ENCODE data around the gene SEC11C.
"Not testable (repeated sequence)": the region's sequence is repeated elsewhere in the genome, so short reads cannot be mapped to it uniquely, and the experiment has no call there.

Gene SEC11C
- 30.2 reads per million, percentile 56 among the genes with 10 or more reads in this experiment for total RNA-seq

DNA sequence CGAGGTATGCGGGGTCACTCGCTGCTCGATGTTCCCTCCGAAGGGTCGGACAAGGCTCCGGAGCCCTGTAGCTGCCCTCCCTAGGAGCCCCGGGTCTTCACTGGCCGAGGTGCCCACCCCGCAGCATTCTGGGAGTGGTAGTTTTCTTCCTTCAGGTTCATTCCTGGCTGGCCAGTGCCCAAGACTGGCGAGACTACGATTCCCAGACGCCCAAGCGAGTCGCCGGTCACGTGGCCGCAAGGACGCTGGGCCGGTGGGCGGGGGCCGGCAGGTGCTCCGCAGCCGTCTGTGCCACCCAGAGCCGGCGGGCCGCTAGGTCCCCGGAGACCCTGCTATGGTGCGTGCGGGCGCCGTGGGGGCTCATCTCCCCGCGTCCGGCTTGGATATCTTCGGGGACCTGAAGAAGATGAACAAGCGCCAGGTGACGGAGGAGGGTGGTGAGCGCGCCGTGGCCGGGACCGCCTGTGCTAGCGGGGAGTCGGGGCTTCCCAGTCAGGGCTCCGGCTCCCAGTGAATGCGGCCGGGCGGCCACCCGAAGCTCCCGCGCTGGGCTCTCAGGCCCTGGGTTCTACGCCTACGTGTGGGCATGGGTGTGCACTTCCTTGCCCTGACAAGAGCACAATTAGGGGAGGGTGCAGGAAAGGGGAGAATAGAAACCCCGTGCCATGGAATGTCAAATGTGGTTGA lies at the start of gene SEC11C:
TSS of gene SEC11C (plus strand) at position 270 of the 687 bp plus-strand sequence. CDS start at position 335, 65 bp downstream.
- peak; percentile 96 for DNase-seq

- DNase-seq: no peak
Measured at GRCh38 chr18:59090966-59091603, 48.6 kb upstream of the SEC11C start.

- DNase-seq: no peak
Measured at GRCh38 chr18:59093668-59094067, 46.0 kb upstream of the SEC11C start.

GRCh38 chr18:59094569-59094968 lies 45.1 kb upstream of the SEC11C start:
- no peak for DNase-seq

DNA sequence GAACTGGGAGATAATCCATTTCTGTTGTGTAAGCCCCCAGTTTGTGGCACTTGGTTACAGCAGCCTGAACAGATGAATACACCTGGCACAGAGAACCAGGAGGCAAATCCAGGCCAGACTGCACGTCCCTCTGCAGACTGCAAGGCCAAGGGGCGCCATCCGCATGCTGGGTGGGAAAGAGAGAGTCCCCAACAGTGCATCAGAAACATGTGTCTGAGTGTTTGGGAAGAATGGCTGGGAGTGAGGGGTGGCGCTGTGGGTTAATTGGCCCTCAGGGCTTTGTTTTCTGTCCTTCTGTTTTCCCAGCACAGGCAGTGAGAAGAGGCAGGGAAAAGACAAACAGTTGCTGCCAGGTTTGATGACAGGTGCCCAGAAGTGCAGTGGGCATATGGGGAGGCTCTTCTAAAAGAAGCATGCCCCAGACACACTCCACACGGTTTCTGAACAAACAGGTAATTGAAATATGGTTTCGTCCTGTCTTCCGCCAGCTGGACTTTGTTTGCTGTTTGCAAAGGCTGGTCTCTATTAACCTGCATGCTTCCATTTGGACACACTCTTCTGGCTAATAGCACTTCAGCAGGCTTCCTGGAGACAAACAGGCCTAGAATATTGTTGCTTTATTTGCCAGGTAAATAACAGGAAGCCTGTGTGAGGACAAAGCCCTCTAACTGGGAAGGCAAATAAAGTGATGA lies 43.4 kb upstream of the SEC11C start:
- no peak for DNase-seq

- no peak for DNase-seq
Measured at GRCh38 chr18:59101830-59102414, 37.8 kb upstream of the SEC11C start.

GRCh38 chr18:59109375-59109774 lies 30.3 kb upstream of the SEC11C start:
- no peak for DNase-seq

DNA sequence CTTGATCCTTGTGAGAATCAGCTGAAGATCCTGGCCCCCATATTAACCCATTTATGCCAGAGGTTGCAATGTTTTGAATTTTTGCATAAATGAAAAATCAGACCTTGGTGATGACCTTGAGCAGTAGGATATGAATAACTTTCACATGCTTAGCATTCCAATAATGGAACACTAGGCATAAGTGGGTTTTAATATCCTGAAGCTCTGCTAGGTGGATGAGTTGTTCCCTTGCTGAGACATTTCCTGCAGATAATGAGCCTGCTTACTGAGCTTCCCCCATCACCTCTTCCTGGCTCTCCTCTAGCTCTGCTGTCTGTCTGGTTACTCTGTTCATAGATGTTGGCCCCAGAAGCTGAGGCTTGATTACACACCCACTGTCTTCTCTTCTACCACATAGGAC lies 25.5 kb upstream of the SEC11C start:
- no peak for DNase-seq

DNA sequence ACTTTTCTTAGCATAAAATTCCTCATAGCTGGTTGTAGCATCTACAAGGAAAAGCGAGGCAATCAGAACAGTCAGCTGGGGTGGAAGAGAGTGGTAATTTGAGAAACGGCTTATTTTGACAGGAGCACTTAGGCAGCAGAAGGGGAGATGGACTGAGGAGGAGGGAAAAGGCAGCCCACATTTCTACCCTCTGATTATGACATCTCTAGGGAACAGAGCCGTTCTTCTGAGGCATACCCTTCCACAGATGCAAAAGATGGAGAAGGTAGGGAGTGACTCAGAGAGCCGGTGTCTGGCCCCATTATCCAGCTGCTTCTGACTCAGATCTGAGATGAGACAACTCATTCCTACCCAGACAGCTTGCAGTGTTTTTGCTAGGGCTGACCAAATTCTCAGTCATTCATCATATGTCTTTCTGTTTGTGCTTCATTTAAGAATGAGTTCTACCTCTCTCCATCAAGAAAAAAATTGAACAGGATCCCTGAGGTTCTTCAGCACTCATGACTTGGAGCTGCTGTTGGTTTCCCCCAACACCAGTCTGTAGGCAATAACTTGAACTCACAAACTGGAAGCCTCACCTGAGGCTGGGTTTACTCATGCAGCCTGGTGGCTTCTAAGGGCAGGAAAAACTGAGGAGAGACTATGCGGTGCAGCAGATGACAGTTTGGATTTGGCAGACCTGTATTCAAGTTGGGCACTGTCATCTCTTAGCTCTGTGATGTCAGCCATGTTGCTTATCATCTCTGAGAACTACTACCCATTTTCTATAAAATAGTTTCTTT lies 15.9 kb upstream of the SEC11C start:
- DNase-seq: no peak

DNA sequence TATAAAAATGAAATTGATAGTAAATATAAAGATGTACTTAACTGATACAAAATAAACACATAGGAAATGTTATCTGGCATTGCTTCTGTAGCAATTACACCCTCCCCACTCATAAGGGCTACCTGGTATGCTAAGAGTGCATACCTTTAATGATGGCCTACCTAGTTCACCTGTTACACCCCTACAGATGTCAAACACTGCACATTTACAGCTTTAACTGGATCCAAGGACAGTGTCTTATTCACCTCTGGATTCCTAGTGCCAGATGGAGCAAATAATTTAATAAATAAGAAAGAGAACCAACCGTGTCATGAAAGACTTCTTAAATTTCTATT lies 15.3 kb upstream of the SEC11C start:
- no peak for DNase-seq

GRCh38 chr18:59127047-59127446 lies 12.6 kb upstream of the SEC11C start:
- DNase-seq: no peak

DNA sequence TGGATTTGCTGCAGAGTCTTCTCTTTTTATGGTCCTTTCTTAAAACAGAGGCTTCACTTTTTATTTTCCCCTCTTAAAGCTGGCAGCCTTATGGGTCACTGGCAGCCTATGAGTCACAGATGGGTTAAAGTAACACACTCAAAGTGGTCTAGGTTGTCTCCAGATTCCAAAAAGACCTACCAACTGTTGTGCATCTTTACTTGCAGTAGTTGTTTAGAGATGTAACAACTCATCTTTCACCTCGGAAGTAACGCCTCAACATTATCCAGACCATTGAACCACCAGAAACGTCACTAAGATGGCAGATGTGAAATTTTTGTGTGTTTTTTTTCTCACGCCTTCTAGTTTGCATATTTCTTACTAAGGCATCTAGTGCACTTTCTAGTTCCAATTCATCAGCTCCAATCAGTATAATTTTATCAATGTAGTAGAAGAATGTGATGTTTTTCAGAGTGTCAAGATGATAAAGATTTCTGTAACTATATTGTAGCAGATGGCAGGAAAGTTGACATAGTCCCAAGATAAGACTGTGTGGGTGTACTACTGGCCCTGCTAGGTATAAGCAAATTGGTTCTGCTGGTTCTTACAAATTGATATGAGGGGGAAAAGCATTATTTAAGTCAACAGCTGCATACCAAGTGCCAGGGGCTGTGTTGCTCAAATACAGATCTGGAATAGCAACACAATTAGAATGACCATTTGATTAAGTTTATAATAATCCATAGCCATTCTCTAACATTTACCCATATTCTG lies 9.6 kb upstream of the SEC11C start:
- no peak for DNase-seq

DNA sequence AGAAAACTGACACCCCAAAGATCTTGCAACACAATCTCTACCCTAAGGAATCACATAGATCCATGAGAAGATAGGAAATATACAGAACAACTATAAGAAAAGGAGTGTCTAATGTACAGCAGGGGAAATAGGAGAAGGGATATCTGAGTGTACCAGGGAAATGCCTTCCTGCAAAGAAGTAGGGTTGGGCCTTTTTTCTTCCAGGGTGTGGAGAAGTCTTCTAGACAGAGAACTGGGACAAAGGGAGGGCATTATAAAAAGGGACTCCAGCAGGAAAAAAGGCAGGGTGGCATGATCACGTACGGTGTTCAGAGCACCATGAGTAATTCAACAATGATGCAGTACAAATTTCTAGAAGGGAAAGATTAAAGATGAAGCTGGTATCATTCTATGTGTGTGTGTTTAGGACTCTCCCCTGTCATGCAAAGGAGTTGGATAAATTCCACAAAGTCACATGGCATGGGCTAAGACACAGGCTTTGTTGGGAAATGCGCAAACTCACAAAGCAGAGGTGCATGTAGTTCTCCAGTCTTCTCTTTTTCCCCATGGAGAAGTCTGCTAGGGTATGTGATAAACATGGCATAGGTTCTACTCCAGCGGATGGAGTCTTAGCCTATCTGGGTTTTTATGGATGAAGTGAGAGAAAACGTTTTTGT lies 6.7 kb upstream of the SEC11C start:
- DNase-seq: no peak

GRCh38 chr18:59139291-59139614 lies 431 bp upstream of the SEC11C start:
- peak; percentile 89 for DNase-seq

DNA sequence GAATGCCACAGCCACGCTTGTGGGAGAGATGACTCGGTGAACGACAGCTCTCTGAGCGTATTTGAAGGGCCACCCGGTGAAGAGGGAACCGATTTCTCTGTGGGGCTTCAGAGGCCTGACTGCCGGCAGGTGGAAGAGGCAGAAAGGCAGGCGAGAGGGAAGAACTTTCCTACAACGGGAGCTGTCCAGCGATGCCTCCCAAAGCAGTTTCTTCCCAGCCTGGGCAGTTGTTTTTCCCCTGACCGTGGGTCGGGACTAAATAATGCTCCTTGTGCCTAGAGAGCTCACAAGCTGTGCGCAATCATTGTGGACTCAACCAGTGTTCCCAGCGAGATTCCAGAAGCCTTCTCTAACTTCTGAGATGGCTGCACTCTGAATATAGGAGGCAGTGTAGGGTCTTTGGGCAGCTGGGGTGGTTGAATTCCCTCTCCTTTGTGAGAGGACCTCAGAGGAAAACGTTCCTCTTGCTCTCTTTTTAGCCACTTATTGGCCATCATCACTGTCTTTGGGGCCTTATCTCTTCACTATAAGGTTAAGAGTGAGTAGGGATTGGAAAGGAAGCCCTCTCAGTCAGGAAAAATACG lies 710 bp downstream of the SEC11C start:
- DNase-seq: peak; percentile 17

DNA sequence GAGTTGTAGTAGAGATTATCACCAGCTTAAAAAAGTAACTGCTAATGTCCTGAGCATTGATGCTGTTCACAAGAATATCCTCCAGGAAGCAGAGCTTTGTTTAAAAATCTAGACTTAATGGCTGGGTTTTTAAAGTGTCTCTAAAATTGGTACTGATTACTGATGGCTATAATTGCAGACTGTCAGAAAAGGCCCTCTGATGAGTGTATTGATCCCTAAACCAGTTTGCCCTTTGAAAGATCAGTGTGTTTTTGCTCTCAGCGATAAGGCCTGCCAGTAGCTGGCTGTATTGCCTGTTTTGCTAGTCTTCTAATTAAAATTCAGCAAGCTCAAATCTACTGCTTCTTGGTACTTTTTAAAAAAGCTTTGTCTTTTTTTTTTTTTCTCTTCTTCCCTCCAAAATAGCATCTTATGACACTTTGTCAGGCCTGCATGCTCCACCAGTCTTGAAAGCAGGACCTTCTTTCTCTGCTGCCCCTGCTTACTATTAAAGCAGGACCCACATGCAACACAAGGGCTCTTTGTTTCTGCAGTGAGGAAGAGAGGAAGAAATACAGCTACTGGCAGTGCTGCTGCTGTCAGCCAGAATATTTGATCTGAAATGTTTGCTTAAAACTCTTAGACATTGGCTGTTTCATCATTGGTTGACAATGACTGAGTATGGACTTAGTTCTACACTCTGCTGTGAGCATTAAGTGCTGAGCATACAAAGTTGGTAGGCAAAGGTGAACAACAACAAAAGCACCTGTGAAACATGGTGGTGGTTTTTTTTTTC lies 1.8 kb downstream of the SEC11C start:
- no peak for DNase-seq

GRCh38 chr18:59142274-59142673 lies 2.6 kb downstream of the SEC11C start:
- DNase-seq: no peak

GRCh38 chr18:59142800-59143416 lies 3.2 kb downstream of the SEC11C start:
- DNase-seq: not testable (repeated sequence)

GRCh38 chr18:59143441-59143840 lies 3.8 kb downstream of the SEC11C start:
- no peak for DNase-seq

DNA sequence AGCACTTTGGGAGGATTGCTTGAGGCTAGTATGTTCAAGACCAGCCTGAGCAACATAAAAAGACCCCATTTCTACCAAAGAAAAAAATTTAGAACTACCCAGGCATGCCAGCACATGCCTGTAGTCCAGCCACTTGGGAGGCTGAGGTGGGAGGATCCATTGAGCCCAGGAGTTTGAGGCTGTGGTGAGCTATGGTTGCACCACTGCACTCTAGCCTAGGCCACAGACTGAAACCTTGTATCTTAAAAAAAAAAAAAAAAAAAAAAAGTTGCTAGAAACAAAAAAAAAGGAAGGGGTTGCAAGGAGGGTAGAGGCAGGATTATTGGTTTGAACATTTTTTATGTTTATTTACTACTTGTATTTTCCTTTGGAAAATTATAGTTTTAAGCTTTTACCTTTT lies 4.8 kb downstream of the SEC11C start:
- DNase-seq: no peak

Measured in effector CD4-positive, alpha-beta T cell (primary cell).